NCI-H446 treated with DMSO at 0.1 percent for 48 hours (cell line): ENCODE results near the gene GPATCH11.

Experiments used
- DNase-seq: peaks from one replicate; lab custom pipeline; 2025; lab: John Stamatoyannopoulos, UW

The GPATCH11 gene

GRCh38 chr2:37083873-37084794, at the start of gene GPATCH11, which contains the start of gene HEATR5B:
Gene GPATCH11 (plus strand): TSS chr2:37084518. CDS start chr2:37088382, 3,864 bp downstream.
Gene HEATR5B (minus strand): TSS chr2:37084372. CDS start chr2:37083414, 958 bp downstream.
- peak; percentile 90 for DNase-seq

- DNase-seq: no peak
These were observed 46.5 kb upstream of the GPATCH11 start for GRCh38 chr2:37037771-37038170.

- DNase-seq: no peak
These were observed 44.7 kb upstream of the GPATCH11 start for GRCh38 chr2:37039580-37039979.

- DNase-seq: no peak
These were observed 31.6 kb upstream of the GPATCH11 start for GRCh38 chr2:37052600-37053332.

- DNase-seq: no peak
These were observed 24.5 kb upstream of the GPATCH11 start for GRCh38 chr2:37059841-37060240.

GRCh38 chr2:37060446-37060845, 23.9 kb upstream of the GPATCH11 start:
- DNase-seq: no peak

GRCh38 chr2:37061013-37061711, 23.2 kb upstream of the GPATCH11 start:
- no peak for DNase-seq

GRCh38 chr2:37061776-37062175, 22.5 kb upstream of the GPATCH11 start:
- DNase-seq: no peak

GRCh38 chr2:37068686-37069085, 15.6 kb upstream of the GPATCH11 start:
- no peak for DNase-seq

- DNase-seq: no peak
These were observed 13.4 kb upstream of the GPATCH11 start for GRCh38 chr2:37070931-37071330.

- DNase-seq: no peak
These were observed 4.1 kb upstream of the GPATCH11 start for GRCh38 chr2:37080266-37080665.

GRCh38 chr2:37080689-37081088, 3.6 kb upstream of the GPATCH11 start:
- no peak for DNase-seq

GRCh38 chr2:37084797-37085196, 479 bp downstream of the GPATCH11 start:
- DNase-seq: no peak

GRCh38 chr2:37085731-37086147, 1.4 kb downstream of the GPATCH11 start:
- no peak for DNase-seq

- DNase-seq: no peak
These were observed 5.7 kb downstream of the GPATCH11 start for GRCh38 chr2:37090019-37090477.

- no peak for DNase-seq
These were observed 7.6 kb downstream of the GPATCH11 start for GRCh38 chr2:37091873-37092272.

GRCh38 chr2:37096568-37096967, 12.2 kb downstream of the GPATCH11 start:
- DNase-seq: no peak

GRCh38 chr2:37098416-37099118, 14.2 kb downstream of the GPATCH11 start:
- DNase-seq: no peak

- no peak for DNase-seq
These were observed 15.7 kb downstream of the GPATCH11 start for GRCh38 chr2:37100054-37100453.

- DNase-seq: no peak
These were observed 18.3 kb downstream of the GPATCH11 start for GRCh38 chr2:37102588-37102987.

GRCh38 chr2:37104178-37104577, 19.9 kb downstream of the GPATCH11 start:
- no peak for DNase-seq

- DNase-seq: no peak
These were observed 20.8 kb downstream of the GPATCH11 start for GRCh38 chr2:37105150-37105549.
